BE2C (cell line): ENCODE data around the gene ODF4. TPM values are rescaled to one million over a fixed set of nuclear protein-coding genes. Genes with fewer than 3 reads are reported as not detected.

Experiments used
- DNase-seq: peaks from one replicate; pipeline ENCODE4 v3.0.0-alpha.2; 2020
- H3K27me3 ChIP-seq: fragments of 250-450 bp; sonication (Bioruptor Pico); 2 replicates; pipeline ENCODE4 v1.5.1; 2020; ENCODE audit warnings: mild to moderate bottlenecking
- H3K36me3 ChIP-seq: fragments of 250-450 bp; sonication (Bioruptor Pico); 2 replicates; pipeline ENCODE4 v1.5.1; 2020; ENCODE audit warnings: mild to moderate bottlenecking
- H3K4me1 ChIP-seq: fragments of 250-450 bp; sonication (Bioruptor Pico); 2 replicates; pipeline ENCODE4 v1.5.1; 2020
- H3K4me3 ChIP-seq: 2 replicates; pipeline ENCODE4 v1.5.1; 2011; ENCODE audit warnings: low read depth, low read length
- H3K9me3 ChIP-seq: fragments of 250-450 bp; sonication (Bioruptor Pico); 2 replicates; pipeline ENCODE4 v1.5.1; 2020
- CTCF ChIP-seq: IDR thresholded peaks from 2 replicates; pipeline ENCODE4 v1.5.1; 2012; ENCODE audit warnings: mild to moderate bottlenecking, low read depth, low read length
- polyA plus RNA-seq: library from polyadenylated mRNA; unstranded; fragments of >200 nt; gene quantifications from one replicate; pipeline ENCODE4 v1.2.1, GENCODE V29; 2012; ENCODE audit warnings: low read depth, missing spikeins; ENCODE audit not compliant: insufficient read length, insufficient read depth

Gene ODF4
- not detected for polyA plus RNA-seq

GRCh38 chr17:8339540-8339939 is at the start of gene ODF4:
Gene ODF4, plus strand, starts transcription at chr17:8339840. Its CDS starts 212 bp downstream, at chr17:8340052.
- Histone ChIP-seq H3K4me1 (no peaks in the 10 kb centered on the region), H3K4me3 (no peak within 1 kb of the TSS), H3K27me3 (no peaks in the 10 kb centered on the region), H3K9me3 (no peaks in the 10 kb centered on the region), H3K36me3 (no peaks in the 10 kb centered on the region)
- no peak for TF ChIP-seq CTCF
- no peak for DNase-seq

GRCh38 chr17:8290043-8290442 is 49.6 kb upstream of the ODF4 start:
- Histone ChIP-seq H3K4me1 (0 out of 2 replicates have a peak, but pooled peaks cover 3% of the 10 kb centered on the region), H3K36me3 (no peaks in the 10 kb centered on the region), H3K4me3 (no peak overlapping the region), H3K9me3 (no peaks in the 10 kb centered on the region), H3K27me3 (no peaks in the 10 kb centered on the region)
- no peak for DNase-seq
- TF ChIP-seq CTCF, result no peak

- H3K4me3 ChIP-seq, result no peak overlapping the region
- no peak for TF ChIP-seq CTCF
- 0 out of 2 replicates have a peak, but pooled peaks cover 3% of the 10 kb centered on the region for H3K4me1 ChIP-seq
These were observed 46.8 kb upstream of the ODF4 start for GRCh38 chr17:8292639-8293395.

GRCh38 chr17:8294361-8294760 is 45.3 kb upstream of the ODF4 start:
- no peak for TF ChIP-seq CTCF
- DNase-seq, result no peak
- H3K4me1 ChIP-seq, result 0 out of 2 replicates have a peak, but pooled peaks cover 3% of the 10 kb centered on the region
- H3K9me3 ChIP-seq, result no peaks in the 10 kb centered on the region
- no peaks in the 10 kb centered on the region for H3K27me3 ChIP-seq
- H3K36me3 ChIP-seq, result no peaks in the 10 kb centered on the region
- no peak overlapping the region for H3K4me3 ChIP-seq

More at GRCh38 chr17:8292639-8293395, 46.8 kb upstream of the ODF4 start:
- H3K27me3 ChIP-seq, result no peaks in the 10 kb centered on the region
- DNase-seq, result no peak
- no peaks in the 10 kb centered on the region for H3K36me3 ChIP-seq
- no peaks in the 10 kb centered on the region for H3K9me3 ChIP-seq

GRCh38 chr17:8294814-8295316 is 44.8 kb upstream of the ODF4 start:
- H3K4me3 ChIP-seq, result peak overlapping the region; percentile 67
- no peaks in the 10 kb centered on the region for H3K27me3 ChIP-seq
- no peak for TF ChIP-seq CTCF
- H3K4me1 ChIP-seq, result 0 out of 2 replicates have a peak, but pooled peaks cover 3% of the 10 kb centered on the region
- H3K36me3 ChIP-seq, result no peaks in the 10 kb centered on the region
- DNase-seq, result no peak
- no peaks in the 10 kb centered on the region for H3K9me3 ChIP-seq

- Histone ChIP-seq H3K4me3 (no peak overlapping the region), H3K36me3 (no peaks in the 10 kb centered on the region), H3K9me3 (no peaks in the 10 kb centered on the region), H3K27me3 (no peaks in the 10 kb centered on the region), H3K4me1 (no peaks in the 10 kb centered on the region)
- TF ChIP-seq CTCF, result no peak
- DNase-seq, result no peak
These were observed 39.4 kb upstream of the ODF4 start for GRCh38 chr17:8300226-8300625.
